SHP77 treated with DMSO at 0.1 percent for 48 hours (cell line): ENCODE data around the gene RBBP7.

Source experiments
- DNase-seq: peaks from one replicate; lab custom pipeline; 2025; lab: John Stamatoyannopoulos, UW

RBBP7 gene

DNA sequence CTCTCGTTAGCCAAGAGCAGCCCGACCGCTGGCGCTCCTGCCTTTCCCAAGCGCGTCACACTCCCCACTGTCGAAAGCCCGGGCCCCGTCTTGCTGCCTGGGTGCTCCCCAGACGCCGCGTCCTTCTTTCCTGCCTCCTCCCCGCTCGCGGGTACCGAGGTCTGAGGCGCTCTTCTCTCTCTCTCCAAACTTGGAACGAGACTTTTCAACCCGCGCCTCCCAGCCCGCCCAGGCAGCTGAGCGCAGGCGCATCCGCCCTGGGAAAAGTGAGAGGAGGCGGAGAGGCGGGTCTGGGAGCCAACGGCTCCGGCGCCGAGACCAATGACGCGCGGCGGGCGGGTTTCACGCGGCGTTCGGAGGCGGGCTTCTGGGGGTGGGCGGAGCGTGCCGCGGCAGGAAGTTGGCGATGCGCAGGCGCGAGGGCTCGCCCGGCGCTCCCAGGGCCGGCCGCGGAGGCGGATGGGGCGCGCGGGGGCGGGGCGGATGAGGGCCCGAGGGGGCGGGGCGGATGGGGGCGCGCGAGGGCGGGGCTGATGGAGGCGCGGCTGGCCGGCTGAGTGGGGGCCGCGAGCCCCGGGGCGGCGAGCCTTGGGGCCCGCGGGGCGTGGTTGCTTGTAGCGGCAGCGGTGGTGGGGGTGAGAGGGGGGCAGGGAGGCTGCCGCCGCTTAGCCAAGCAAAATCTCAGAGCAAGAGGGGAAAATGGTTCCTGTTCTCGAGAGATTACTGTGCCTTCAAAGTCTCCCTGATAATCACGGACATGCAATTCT lies at the start of gene RBBP7:
Gene RBBP7 (minus strand): TSS at position 268 of the 767 bp plus-strand sequence. CDS start 309 bp downstream, outside the sequence.
- peak; percentile 60 for DNase-seq

DNA sequence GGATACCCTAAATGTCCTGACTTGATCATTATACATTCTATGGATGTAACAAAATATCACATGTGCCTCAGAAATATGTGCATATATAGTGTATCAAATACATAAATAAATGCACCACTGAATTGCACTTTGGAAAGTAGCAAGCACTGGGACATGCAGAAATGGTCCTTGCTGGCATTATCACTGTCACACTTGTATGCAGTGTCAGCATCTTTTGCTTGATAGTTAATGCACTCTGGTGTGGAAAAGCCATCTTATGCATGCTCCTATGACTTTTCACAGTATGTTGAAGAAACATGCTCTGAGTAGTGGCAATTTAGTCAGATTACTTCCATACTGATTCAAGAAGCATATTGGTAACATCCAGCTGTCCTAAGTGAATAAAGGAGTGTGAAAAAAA lies 48.8 kb upstream of the RBBP7 start:
- DNase-seq: no peak

DNA sequence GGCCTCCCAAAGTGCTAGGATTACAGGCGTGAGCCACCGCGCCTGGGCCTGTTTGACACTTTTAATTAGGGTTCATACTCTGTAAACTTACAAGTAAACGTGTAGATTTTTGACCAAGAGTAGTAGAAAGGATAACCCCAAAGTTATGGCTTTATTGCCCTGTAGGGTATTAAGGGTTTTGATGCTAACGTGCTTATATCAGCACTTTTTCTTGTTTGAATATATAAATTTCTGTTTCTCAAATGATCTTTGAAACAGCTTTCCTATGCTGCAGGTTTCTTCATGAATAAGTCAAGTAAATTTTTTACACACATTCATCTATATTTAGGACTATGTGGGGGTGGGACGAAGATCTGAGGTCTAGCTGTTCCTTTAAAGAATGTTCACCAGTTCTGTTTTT lies 47.0 kb upstream of the RBBP7 start:
- no peak for DNase-seq

DNA sequence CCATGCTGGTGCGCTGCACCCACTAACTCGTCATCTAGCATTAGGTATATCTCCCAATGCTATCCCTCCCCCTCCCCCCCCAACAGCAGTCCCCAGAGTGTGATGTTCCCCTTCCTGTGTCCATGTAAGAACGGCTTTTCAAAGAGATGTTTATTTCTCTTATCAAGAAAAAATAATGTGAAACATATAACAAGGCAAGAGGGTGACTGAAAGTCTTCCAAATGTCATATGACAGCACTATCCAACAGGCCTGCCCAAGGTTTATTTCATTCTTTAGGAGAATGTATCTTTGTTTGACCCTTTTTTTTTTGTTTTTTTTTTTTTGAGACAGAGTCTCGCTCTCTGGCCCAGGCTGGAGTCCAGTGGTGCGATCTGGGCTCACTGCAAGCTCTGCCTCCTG lies 46.4 kb upstream of the RBBP7 start:
- no peak for DNase-seq

DNA sequence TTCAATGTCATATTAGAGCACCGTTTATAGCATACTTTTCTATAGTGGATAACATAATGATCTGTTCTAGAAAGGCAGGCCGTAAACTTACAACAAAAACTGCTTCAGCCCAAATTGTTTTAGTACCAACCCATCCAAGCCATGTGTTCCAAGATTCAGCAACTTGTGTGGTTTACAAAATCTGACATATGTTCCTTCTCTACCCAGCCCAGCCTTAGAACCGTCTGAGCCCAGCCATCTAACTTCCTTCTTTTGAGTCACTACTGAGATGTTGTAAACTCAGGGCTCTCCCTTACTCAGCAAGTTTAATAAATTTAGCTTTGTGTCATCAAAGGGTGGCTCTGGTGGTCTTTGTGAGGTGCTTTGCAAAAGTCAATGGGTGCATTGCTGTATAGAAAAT lies 43.9 kb upstream of the RBBP7 start:
- no peak for DNase-seq

DNA sequence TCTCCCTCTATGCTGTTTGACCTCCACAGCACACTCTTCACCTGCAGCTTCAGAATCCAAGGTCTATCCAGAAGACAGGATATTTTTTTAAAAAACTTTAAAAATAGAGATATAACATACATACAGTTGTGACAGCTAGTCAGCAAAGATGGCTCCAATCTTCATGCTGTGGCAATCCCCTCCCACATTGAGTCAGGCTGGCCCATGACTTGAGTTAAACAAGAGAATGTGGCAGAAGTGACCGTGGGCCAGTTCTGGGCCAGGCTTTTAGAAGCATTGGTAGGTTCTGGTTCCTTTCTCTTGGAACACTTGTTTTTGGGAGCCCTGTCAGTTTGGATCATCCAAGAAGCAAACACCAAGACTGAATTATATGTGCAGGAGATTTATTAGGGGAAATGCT lies 40.2 kb upstream of the RBBP7 start:
- DNase-seq: no peak

DNA sequence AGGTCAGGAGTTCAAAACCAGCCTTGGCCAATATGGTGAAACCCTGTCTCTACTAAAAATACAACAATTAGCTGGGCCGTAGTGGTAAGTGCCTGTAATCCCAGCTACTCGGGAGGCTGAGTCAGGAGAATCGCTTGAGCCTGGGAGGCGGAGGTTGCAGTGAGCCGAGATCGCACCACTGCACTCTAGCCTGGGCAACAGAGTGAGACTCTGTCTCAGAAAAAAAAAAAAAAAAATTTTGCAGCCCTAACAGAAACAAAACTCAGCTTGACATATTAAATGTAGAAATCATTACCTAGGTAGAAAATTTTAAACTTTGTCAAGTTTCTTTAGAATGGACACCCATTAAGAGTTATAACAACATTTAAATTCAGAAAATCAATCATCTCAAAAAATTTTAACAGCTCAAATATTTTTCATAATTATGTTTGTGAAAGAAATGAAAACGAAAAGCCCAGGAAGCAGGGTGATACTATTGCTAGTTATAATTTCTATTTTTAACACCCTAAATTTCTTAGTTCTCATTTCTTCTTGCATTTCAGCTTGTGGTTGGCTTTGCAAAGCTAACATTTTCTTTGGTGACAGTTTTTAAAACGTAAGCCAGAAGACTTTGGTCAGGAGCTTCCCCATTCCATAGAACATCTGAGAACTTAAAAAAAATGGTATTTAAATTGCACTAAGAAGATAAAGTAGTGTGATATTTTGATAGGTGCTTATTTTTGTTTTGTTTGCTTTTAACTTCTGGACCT lies 33.3 kb upstream of the RBBP7 start:
- no peak for DNase-seq

DNA sequence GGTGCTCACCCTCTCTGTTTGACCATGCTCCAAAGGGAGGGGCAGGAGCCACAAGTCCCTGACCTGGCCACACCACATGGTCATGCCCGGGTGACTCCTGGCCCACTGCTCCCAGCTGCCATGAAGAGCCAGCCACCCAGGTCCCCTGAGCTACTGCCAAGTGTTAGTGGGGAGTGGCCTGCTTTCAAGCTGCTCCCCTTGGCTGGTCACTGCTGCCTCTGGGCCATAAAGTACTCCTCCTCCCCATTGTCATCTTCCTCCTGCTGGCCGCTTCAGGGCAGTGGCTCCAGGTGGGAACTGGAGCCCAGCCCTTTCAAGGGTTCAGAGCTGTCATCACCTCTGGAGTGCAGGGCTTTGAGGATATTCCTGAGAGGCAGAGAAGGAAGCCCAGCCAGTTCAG lies 27.3 kb upstream of the RBBP7 start:
- no peak for DNase-seq

DNA sequence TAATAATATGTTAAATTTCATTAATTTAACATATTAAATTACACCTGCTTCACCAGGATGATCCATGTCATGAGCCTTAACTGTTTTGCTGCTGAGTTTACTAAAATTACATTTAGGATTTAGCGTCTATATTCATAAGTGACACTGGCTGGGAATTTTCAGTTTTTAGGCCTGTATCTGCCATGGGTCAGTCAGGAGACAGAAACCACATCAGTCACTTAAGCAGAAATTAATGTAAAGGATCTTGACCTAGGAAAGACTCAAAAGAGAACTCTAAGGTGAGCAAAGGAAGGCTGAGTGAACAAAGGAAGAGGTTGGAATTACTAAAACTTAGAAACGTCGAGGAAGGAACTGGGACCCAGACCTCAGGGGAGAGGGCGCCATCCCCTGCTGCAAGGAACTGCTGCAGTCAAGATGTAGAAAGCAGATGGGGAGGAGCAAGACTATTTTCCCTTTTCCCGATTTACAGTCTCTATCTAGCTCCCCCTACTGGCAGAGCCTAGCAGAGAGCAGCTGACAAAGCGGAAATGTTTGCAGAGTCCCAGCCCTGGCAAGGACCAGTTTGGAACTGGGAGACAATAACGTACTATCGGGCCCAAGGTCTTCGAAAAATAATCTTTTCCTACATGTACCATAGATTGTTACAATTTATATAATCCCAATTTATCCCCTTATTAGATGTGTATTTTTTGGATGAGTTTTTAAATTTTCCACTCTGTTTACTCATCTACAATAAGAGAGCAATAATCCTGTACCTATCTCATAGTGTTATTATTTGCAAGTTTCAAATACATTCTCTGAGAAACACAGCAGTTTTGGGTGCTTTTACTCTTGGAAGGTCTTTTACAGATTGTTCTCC lies 22.6 kb upstream of the RBBP7 start:
- peak; percentile 27 for DNase-seq

DNA sequence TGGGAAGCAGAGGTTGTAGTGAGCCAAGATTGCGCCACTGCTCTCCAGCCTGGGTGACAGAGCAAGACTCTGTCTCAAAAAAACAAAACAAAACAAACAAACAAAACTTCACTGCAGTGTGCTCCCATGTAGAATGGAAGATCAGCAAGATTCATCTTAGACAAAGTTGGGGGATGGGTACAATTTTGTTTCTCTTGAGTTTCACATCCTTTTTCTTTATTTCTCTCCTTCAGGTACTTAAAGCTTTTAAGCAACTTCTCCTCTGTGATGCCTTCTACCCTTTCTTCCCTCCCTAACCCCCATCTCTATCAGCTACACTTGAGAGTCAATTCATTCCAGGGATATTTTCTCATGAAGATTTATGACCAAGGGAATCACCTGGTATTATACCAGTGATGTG lies 15.5 kb upstream of the RBBP7 start:
- no peak for DNase-seq

DNA sequence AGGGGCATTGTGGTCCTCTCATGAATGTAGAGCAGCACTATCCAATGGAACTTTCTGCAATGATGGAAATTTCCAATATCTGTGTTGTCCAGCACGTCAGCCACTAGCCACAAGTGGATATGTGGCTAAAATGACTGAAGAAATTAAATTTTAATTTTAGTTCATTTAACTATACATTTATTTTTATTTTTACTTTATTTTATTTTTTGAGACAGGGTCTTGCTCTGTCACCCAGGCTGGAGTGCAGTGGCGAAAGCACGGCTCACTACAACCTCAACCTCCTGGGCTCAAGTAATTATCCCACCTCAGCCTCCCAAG lies 13.3 kb upstream of the RBBP7 start:
- no peak for DNase-seq

DNA sequence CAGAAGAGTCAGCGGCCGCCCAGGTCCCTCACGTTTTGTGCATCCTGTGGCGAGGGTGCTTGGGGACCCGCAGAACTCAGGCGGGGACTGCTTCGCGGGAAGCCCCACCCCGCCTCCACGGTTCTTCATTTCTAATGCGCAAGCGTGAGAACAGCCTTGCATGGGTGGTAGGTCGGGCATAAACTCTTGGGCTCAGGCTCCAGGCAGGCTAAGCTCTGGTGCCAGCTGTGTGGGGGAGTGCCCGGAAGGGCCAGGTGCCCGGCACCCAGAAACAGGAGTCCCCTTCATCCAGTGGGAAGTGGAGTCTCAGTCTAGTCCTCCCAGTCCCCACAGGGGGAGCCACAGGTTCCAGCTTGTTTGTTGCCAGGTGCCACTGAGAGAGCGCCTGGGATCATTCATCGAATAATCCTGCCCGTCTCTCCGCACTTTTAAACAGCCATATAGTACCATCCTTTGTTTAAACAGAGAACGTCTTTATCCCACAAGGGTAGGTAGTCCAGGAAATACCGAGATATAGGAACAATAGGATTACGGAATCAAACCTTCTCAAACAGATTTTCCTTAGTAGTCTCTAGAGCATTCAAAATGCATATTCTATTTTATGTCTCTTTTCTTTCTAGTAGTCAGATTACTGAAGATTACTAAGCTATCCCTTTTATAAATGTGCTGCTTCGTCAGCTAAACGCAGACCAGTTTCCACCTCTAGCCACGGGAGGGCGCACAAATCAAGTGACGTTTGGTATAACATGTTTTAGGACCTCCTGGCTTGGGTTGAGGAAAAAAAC lies 12.7 kb upstream of the RBBP7 start:
- peak; percentile 54 for DNase-seq

DNA sequence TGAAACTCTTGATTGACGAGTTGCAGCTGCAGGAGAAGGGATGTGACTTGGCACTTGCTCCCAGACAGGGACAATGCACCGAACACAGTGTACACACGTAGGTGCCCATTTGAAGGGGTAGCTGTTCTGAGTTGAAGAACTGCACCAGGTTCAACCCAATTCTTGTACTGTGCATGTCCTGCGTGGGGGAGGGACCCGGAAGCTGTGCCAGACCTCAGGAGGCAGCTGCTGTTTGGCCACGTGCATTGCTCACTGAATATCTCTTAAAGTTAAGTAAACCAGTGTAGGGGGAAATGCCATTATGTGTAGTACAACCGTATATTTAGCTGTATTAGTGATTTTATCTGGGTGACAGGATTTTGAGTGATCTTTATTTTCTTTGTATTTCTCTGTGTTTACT lies 12.0 kb upstream of the RBBP7 start:
- peak; percentile 11 for DNase-seq

DNA sequence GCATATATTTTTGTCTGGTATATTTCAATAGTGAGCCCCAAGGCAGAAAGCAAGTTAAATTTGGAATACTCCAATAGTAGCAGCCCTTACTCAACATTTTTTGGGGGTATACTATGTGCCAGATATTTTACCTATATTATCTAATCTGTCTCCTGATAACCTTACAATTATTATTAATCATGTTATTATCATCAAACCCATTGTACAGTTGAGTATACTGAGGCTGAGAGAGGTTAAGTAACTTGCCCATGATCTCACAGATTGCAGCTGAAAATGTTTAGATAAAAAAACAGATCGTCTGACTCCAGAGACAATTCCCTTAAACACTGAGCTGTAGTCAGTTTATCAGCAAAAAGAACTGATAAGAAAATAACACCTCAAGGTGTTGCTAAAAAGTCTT lies 6.5 kb upstream of the RBBP7 start:
- DNase-seq: no peak

DNA sequence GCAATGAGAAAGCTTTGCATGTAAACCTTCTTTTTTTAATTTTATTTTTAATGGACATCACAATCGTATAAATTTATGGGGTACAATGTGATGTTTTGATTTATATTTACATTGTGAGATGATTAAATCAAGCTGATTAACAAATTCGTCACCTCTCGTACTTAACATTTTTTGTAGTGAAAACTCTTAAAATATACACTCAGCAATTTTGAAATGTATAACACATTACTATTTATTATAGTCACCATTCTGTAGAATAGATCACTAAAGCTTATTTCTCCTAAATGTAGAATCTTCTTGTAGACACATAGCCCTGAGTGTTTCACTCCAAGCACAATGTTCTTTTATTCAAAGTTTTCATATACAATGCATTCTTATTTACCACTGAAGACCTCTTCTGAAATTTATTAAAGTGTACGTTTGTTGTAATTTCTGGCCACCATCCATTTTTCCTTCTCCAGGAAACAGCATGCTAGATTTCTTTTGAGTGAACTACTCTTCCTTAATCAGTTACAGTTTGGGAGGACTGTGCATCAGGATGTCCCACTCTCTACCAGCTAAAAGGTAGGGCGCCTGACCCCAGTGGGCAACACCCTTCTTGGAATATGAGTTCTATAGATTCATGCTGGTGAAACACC lies 4.4 kb upstream of the RBBP7 start:
- no peak for DNase-seq

DNA sequence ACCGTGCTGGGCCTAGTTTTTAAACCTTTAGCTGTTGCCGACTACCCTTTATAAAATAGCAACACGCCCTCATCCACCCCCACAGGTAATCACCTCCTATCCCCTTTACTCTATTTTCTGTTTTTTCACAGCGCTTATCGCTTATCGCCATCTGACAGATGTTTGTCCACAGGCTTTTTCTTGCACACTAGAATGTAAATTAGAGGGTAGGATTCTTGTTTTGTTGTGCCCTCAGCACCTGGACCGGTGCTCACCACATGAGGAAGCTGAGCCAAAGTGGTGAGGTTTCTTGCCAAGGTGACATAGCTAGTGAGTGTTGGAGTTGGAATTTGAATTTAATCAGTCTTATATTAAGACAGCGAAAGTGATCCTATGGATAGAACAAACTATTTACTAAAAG lies 2.9 kb upstream of the RBBP7 start:
- DNase-seq: no peak

DNA sequence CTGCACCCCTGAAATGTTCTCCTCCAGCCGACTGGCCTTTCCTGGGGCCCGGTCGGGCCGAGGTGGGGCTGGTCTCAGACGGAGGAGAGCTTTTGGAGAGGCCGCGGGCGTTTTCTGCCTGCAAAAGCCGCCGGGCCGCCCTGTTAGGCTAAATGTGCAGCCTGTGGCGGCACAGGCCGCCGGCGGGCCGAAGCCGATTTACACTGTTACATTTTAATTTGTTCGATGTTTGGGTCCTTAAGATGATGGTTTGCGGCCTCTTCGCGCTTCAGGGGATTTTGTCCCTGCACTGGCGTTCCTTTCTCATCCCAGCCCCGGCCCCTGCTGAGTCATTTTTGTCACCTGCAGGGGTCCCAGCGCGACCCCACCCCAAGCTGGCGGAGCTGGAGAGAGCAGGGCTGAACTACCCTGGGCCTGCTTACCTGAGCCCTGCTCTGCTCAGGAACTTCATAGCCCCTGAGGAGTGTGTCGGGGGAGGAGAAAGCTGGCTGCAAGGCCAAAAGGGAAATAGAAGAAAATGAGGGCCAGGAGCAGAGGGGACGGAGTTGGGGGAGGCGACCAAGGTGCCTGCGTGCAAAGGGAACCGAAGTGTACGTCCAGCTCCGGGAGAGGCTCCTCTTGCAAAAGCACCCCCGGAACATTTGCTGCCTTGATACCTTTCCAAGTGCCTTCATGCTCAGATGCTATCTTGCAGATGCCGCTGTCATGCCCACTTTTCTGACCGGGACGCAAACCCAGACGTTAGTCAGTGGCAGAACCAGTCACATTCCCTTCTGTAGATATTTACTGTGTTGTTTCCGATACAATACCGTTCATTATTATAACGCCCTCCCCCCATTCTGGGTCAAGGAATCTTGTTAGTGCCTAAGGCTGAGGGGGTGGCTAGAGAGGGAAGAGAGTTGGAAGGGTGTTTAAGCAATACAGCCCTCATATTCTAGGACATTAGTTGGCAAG lies 977 bp upstream of the RBBP7 start:
- DNase-seq: peak; percentile 32

DNA sequence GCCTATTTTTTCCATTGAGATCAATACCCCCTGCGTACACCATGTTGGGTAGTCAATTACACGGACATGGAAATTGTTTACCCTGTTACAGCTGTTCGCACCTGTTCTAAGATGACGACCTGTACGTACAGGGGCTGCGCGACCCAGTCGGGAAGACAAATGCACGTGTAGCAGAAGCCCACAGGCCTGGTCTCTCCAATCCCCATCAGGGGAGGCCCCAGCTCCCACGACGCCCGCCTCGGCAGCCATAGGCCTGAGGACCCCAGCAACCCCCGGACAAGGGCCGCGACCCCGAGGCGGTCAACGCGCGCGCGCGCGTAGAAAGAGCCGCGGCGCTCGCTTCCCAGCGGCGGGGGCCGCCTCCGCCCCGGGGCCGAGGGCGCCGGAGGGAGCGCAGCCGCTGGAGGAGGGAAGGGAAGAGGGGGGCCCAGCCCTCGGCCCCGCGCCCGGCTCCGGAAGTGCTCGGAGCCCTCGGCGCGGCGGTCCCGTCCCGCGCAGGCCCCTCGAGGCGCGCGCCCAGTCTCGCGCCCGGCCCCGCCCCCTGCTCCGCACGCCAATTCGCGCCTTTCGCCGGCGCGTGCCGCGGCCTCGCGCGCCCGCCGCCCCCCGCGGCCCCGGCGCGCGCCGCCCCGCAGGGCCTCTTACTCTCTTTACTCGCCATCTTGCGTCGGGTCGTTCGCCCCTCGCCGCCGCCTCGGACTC lies 618 bp downstream of the RBBP7 start:
- DNase-seq: no peak

DNA sequence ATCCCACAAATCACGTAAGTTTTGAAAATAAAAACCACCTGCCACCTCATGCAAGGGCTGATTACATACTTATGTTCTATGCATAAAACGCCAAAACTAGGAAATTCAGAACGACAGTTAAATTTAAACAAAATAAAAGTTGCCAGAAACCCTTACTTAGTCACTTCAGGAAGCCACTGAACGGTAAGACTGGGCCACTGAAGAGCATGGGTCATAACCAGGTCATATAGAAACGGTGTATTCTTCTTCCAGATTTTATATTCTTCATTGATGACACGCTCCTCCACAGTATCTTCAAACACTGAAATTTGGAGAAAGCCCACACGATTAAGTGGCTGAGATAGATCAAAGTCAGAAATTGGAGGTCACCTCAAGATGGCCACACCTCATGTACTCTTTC lies 1.2 kb downstream of the RBBP7 start:
- no peak for DNase-seq

DNA sequence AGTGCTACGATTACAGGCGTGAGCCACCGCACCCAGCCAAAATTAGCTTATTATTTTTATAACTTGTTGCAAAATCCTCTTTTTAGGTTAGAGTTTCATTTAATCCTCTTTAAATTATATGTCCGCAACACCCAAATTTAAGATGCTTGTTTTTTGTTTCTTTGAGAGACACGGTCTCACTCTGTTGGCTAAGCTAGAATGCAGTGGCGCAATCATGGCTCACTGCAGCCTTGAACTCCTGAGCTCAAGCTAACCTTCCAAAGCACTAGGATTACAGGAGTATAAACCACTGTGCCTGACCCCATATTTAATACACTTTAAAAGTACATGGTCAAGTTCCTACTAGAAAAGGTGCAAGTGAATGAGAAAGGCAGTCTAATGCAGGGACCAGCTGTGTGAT lies 2.2 kb downstream of the RBBP7 start:
- no peak for DNase-seq
